ENCODE measurements around the gene ACE.

The ACE gene

GRCh38 chr17:63537001-63537400, 60.1 kb downstream of the ACE start:
- no peak overlapping the region for H3K9ac ChIP-seq (ENCODE audit: low read depth, low read length)
- H3K4me1 ChIP-seq (ENCODE audit: control insufficient read depth, insufficient read depth, low read length) = peaks cover 3% of the 10 kb centered on the region
- no peaks in the 10 kb centered on the region for H3K9me3 ChIP-seq (replicated peaks; ENCODE audit: low read length)
- no peaks in the 10 kb centered on the region for H3K36me3 ChIP-seq (ENCODE audit: insufficient read depth, low read length)
- H3K27me3 ChIP-seq (ENCODE audit: control insufficient read depth, insufficient read depth, low read length) = peaks cover 59% of the 10 kb centered on the region
- no peak overlapping the region for H3K4me2 ChIP-seq (ENCODE audit: low read length)
- no peak overlapping the region for H3K4me3 ChIP-seq (ENCODE audit: low read length)

- H3K27me3 ChIP-seq (ENCODE audit: control insufficient read depth, insufficient read depth, low read length) = peaks cover 61% of the 10 kb centered on the region
- no peaks in the 10 kb centered on the region for H3K36me3 ChIP-seq (ENCODE audit: insufficient read depth, low read length)
- H3K9ac ChIP-seq (ENCODE audit: low read depth, low read length) = no peak overlapping the region
- peaks cover 3% of the 10 kb centered on the region for H3K4me1 ChIP-seq (ENCODE audit: control insufficient read depth, insufficient read depth, low read length)
- no peaks in the 10 kb centered on the region for H3K9me3 ChIP-seq (replicated peaks; ENCODE audit: low read length)
- H3K4me3 ChIP-seq (ENCODE audit: low read length) = no peak overlapping the region
- peak overlapping the region; percentile 52 for H3K4me2 ChIP-seq (ENCODE audit: low read length)
Measured at GRCh38 chr17:63537991-63538692, 61.3 kb downstream of the ACE start.

GRCh38 chr17:63538693-63539595, 62.1 kb downstream of the ACE start:
- peaks cover 55% of the 10 kb centered on the region for H3K27me3 ChIP-seq (ENCODE audit: control insufficient read depth, insufficient read depth, low read length)
- no peak overlapping the region for H3K9ac ChIP-seq (ENCODE audit: low read depth, low read length)
- H3K4me1 ChIP-seq (ENCODE audit: control insufficient read depth, insufficient read depth, low read length) = peaks cover 3% of the 10 kb centered on the region
- no peaks in the 10 kb centered on the region for H3K36me3 ChIP-seq (ENCODE audit: insufficient read depth, low read length)
- H3K4me2 ChIP-seq (ENCODE audit: low read length) = peak overlapping the region; percentile 52
- no peaks in the 10 kb centered on the region for H3K9me3 ChIP-seq (replicated peaks; ENCODE audit: low read length)
- no peak overlapping the region for H3K4me3 ChIP-seq (ENCODE audit: low read length)

GRCh38 chr17:63540590-63540989, 63.7 kb downstream of the ACE start:
- Histone ChIP-seq H3K9me3 (replicated peaks; ENCODE audit: low read length) (no peaks in the 10 kb centered on the region), H3K9ac (ENCODE audit: low read depth, low read length) (no peak overlapping the region), H3K27me3 (ENCODE audit: control insufficient read depth, insufficient read depth, low read length) (peaks cover 49% of the 10 kb centered on the region), H3K4me1 (ENCODE audit: control insufficient read depth, insufficient read depth, low read length) (peaks cover 3% of the 10 kb centered on the region), H3K4me3 (ENCODE audit: low read length) (no peak overlapping the region), H3K4me2 (ENCODE audit: low read length) (no peak overlapping the region), H3K36me3 (ENCODE audit: insufficient read depth, low read length) (no peaks in the 10 kb centered on the region)

- H3K9me3 ChIP-seq (replicated peaks; ENCODE audit: low read length) = no peaks in the 10 kb centered on the region
- H3K4me1 ChIP-seq (ENCODE audit: control insufficient read depth, insufficient read depth, low read length) = peaks cover 3% of the 10 kb centered on the region
- no peak overlapping the region for H3K4me3 ChIP-seq (ENCODE audit: low read length)
- H3K36me3 ChIP-seq (ENCODE audit: insufficient read depth, low read length) = no peaks in the 10 kb centered on the region
- H3K4me2 ChIP-seq (ENCODE audit: low read length) = no peak overlapping the region
- H3K27me3 ChIP-seq (ENCODE audit: control insufficient read depth, insufficient read depth, low read length) = peaks cover 38% of the 10 kb centered on the region
- H3K9ac ChIP-seq (ENCODE audit: low read depth, low read length) = no peak overlapping the region
Measured at GRCh38 chr17:63542218-63542545, 65.3 kb downstream of the ACE start.

GRCh38 chr17:63542942-63543821, 66.3 kb downstream of the ACE start:
- Histone ChIP-seq H3K4me1 (ENCODE audit: control insufficient read depth, insufficient read depth, low read length) (peaks cover 3% of the 10 kb centered on the region), H3K9ac (ENCODE audit: low read depth, low read length) (no peak overlapping the region), H3K9me3 (replicated peaks; ENCODE audit: low read length) (no peaks in the 10 kb centered on the region), H3K4me2 (ENCODE audit: low read length) (no peak overlapping the region), H3K27me3 (ENCODE audit: control insufficient read depth, insufficient read depth, low read length) (peaks cover 29% of the 10 kb centered on the region), H3K36me3 (ENCODE audit: insufficient read depth, low read length) (no peaks in the 10 kb centered on the region), H3K4me3 (ENCODE audit: low read length) (no peak overlapping the region)

GRCh38 chr17:63543822-63544420, 67.1 kb downstream of the ACE start:
- Histone ChIP-seq H3K4me1 (ENCODE audit: control insufficient read depth, insufficient read depth, low read length) (no peaks in the 10 kb centered on the region), H3K27me3 (ENCODE audit: control insufficient read depth, insufficient read depth, low read length) (peaks cover 22% of the 10 kb centered on the region), H3K4me3 (ENCODE audit: low read length) (no peak overlapping the region), H3K36me3 (ENCODE audit: insufficient read depth, low read length) (no peaks in the 10 kb centered on the region), H3K4me2 (ENCODE audit: low read length) (no peak overlapping the region), H3K9me3 (replicated peaks; ENCODE audit: low read length) (no peaks in the 10 kb centered on the region), H3K9ac (ENCODE audit: low read depth, low read length) (no peak overlapping the region)

- H3K9ac ChIP-seq (ENCODE audit: low read depth, low read length) = no peak overlapping the region
- no peaks in the 10 kb centered on the region for H3K9me3 ChIP-seq (replicated peaks; ENCODE audit: low read length)
- no peak overlapping the region for H3K4me3 ChIP-seq (ENCODE audit: low read length)
- H3K4me2 ChIP-seq (ENCODE audit: low read length) = no peak overlapping the region
- peaks cover 14% of the 10 kb centered on the region for H3K27me3 ChIP-seq (ENCODE audit: control insufficient read depth, insufficient read depth, low read length)
- peaks cover 5% of the 10 kb centered on the region for H3K4me1 ChIP-seq (ENCODE audit: control insufficient read depth, insufficient read depth, low read length)
- H3K36me3 ChIP-seq (ENCODE audit: insufficient read depth, low read length) = no peaks in the 10 kb centered on the region
Measured at GRCh38 chr17:63544467-63545301, 67.8 kb downstream of the ACE start.

GRCh38 chr17:63546308-63547082, 69.6 kb downstream of the ACE start:
- H3K9me3 ChIP-seq (replicated peaks; ENCODE audit: low read length) = no peaks in the 10 kb centered on the region
- no peak overlapping the region for H3K4me3 ChIP-seq (ENCODE audit: low read length)
- H3K27me3 ChIP-seq (ENCODE audit: control insufficient read depth, insufficient read depth, low read length) = peaks cover 3% of the 10 kb centered on the region
- no peak overlapping the region for H3K4me2 ChIP-seq (ENCODE audit: low read length)
- H3K36me3 ChIP-seq (ENCODE audit: insufficient read depth, low read length) = no peaks in the 10 kb centered on the region
- H3K4me1 ChIP-seq (ENCODE audit: control insufficient read depth, insufficient read depth, low read length) = peaks cover 7% of the 10 kb centered on the region
- H3K9ac ChIP-seq (ENCODE audit: low read depth, low read length) = no peak overlapping the region

GRCh38 chr17:63547083-63547523, 70.2 kb downstream of the ACE start:
- no peak overlapping the region for H3K4me3 ChIP-seq (ENCODE audit: low read length)

More at GRCh38 chr17:63547083-63547523, 70.2 kb downstream of the ACE start:
- Histone ChIP-seq H3K36me3 (ENCODE audit: insufficient read depth, low read length) (no peaks in the 10 kb centered on the region), H3K9me3 (replicated peaks; ENCODE audit: low read length) (no peaks in the 10 kb centered on the region), H3K9ac (ENCODE audit: low read depth, low read length) (no peak overlapping the region), H3K27me3 (ENCODE audit: control insufficient read depth, insufficient read depth, low read length) (peaks cover 3% of the 10 kb centered on the region), H3K4me2 (ENCODE audit: low read length) (no peak overlapping the region), H3K4me1 (ENCODE audit: control insufficient read depth, insufficient read depth, low read length) (peaks cover 10% of the 10 kb centered on the region)

All from skeletal muscle satellite cell (primary cell).